G401.6 (cell line): Measurements from ENCODE around the gene EPN2.
"Not testable (repeated sequence)": the region's sequence is repeated elsewhere in the genome, so short reads cannot be mapped to it uniquely, and the experiment has no call there.

Source experiments
- FAIRE-seq: peaks from 2 replicates; lab custom pipeline; 2012; peaks lifted over from hg19 to GRCh38; lab: Jason Lieb, UNC

The EPN2 gene

GRCh38 chr17:19237139-19237388 lies at the start of gene EPN2:
TSS of gene EPN2 (plus strand) at chr17:19237366. CDS start at chr17:19283120, 45,754 bp downstream.
- FAIRE-seq, result not testable (repeated sequence)

- FAIRE-seq, result not testable (repeated sequence)
These were observed 49.0 kb upstream of the EPN2 start for GRCh38 chr17:19187883-19188869.

GRCh38 chr17:19188870-19189708 lies 48.1 kb upstream of the EPN2 start:
- FAIRE-seq, result not testable (repeated sequence)

GRCh38 chr17:19189781-19190405 lies 47.3 kb upstream of the EPN2 start:
- not testable (repeated sequence) for FAIRE-seq

GRCh38 chr17:19196382-19197204 lies 40.6 kb upstream of the EPN2 start:
- not testable (repeated sequence) for FAIRE-seq

- not testable (repeated sequence) for FAIRE-seq
These were observed 34.7 kb upstream of the EPN2 start for GRCh38 chr17:19202448-19202847.

GRCh38 chr17:19203429-19203828 lies 33.7 kb upstream of the EPN2 start:
- FAIRE-seq, result not testable (repeated sequence)

- FAIRE-seq, result not testable (repeated sequence)
These were observed 21.9 kb upstream of the EPN2 start for GRCh38 chr17:19215074-19215860.

GRCh38 chr17:19216148-19216926 lies 20.8 kb upstream of the EPN2 start:
- not testable (repeated sequence) for FAIRE-seq

- FAIRE-seq, result not testable (repeated sequence)
These were observed 18.3 kb upstream of the EPN2 start for GRCh38 chr17:19218914-19219313.

- FAIRE-seq, result not testable (repeated sequence)
These were observed 17.8 kb upstream of the EPN2 start for GRCh38 chr17:19219384-19219783.

- not testable (repeated sequence) for FAIRE-seq
These were observed 17.0 kb upstream of the EPN2 start for GRCh38 chr17:19220195-19220594.

GRCh38 chr17:19226610-19227588 lies 10.3 kb upstream of the EPN2 start:
- FAIRE-seq, result not testable (repeated sequence)

- FAIRE-seq, result not testable (repeated sequence)
These were observed 2.5 kb upstream of the EPN2 start for GRCh38 chr17:19234676-19235075.

- FAIRE-seq, result not testable (repeated sequence)
These were observed 621 bp upstream of the EPN2 start for GRCh38 chr17:19236351-19237138.

GRCh38 chr17:19237389-19238166 lies 412 bp downstream of the EPN2 start:
- no peak for FAIRE-seq

GRCh38 chr17:19238167-19238505 lies 970 bp downstream of the EPN2 start:
- no peak for FAIRE-seq
